ENCODE data around the gene LIMS2.

DNA sequence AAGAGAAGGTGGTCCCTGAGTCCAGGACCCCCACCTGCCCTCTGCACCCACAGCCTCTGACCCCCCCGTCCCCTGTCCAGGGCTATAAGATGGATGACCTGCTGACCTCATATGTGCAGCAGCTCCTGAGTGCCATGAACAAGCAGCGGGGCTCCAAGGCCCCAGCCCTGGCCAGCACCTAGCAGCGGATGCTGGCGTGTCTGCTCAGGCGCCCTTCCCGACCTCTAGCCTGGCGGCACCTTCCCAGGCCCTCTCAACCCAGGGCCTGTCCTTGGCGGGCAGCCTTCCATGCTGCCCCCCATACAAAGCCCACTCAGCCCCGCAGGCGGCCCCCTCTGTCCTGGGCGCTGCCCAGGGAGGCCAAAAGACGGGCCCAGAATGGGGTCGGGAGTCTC lies 38.1 kb downstream of the LIMS2 start:
- TF ChIP-seq POLR2A (IDR thresholded peaks at IDR 0.05) (no peak), POLR2AphosphoS5 (IDR thresholded peaks at IDR 0.05) (no peak), EP300 (IDR thresholded peaks at IDR 0.05; ENCODE audit: low read depth) (no peak)
- TF ChIP-seq, protein P1, sequence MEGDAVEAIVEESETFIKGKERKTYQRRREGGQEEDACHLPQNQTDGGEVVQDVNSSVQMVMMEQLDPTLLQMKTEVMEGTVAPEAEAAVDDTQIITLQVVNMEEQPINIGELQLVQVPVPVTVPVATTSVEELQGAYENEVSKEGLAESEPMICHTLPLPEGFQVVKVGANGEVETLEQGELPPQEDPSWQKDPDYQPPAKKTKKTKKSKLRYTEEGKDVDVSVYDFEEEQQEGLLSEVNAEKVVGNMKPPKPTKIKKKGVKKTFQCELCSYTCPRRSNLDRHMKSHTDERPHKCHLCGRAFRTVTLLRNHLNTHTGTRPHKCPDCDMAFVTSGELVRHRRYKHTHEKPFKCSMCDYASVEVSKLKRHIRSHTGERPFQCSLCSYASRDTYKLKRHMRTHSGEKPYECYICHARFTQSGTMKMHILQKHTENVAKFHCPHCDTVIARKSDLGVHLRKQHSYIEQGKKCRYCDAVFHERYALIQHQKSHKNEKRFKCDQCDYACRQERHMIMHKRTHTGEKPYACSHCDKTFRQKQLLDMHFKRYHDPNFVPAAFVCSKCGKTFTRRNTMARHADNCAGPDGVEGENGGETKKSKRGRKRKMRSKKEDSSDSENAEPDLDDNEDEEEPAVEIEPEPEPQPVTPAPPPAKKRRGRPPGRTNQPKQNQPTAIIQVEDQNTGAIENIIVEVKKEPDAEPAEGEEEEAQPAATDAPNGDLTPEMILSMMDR (IDR thresholded peaks at IDR 0.05): no peak

Measured in transverse colon (tissue), 4 donors.